Stimulated activated naive CD4-positive, alpha-beta T cell treated with Interleukin-2 at 50 U/mL for 16 hours (primary cell): ENCODE measurements around the gene CPNE8.
A peak's percentile ranks its signal among the peaks of the same experiment; 100 is the strongest.

Experiments used
- DNase-seq: peaks from one replicate; lab custom pipeline; 2025; lab: John Stamatoyannopoulos, UW

CPNE8 gene

GRCh38 chr12:38905480-38906351, at the start of gene CPNE8:
TSS of gene CPNE8 (minus strand) at chr12:38905591. CDS start at chr12:38905534, 57 bp downstream.
- DNase-seq: peak; percentile 59

- DNase-seq: no peak
Observed at GRCh38 chr12:38954238-38954873, 49.0 kb upstream of the CPNE8 start.

GRCh38 chr12:38949363-38949762, 44.0 kb upstream of the CPNE8 start:
- DNase-seq: no peak

GRCh38 chr12:38934686-38935085, 29.3 kb upstream of the CPNE8 start:
- DNase-seq: no peak

- DNase-seq: no peak
Observed at GRCh38 chr12:38934078-38934584, 28.7 kb upstream of the CPNE8 start.

- no peak for DNase-seq
Observed at GRCh38 chr12:38932320-38932719, 26.9 kb upstream of the CPNE8 start.

GRCh38 chr12:38931461-38931860, 26.1 kb upstream of the CPNE8 start:
- no peak for DNase-seq

GRCh38 chr12:38930990-38931389, 25.6 kb upstream of the CPNE8 start:
- DNase-seq: no peak

GRCh38 chr12:38926501-38926900, 21.1 kb upstream of the CPNE8 start:
- no peak for DNase-seq

- peak; percentile 7 for DNase-seq
Observed at GRCh38 chr12:38921025-38921677, 15.8 kb upstream of the CPNE8 start.

GRCh38 chr12:38919191-38919590, 13.8 kb upstream of the CPNE8 start:
- DNase-seq: no peak

GRCh38 chr12:38915429-38916182, 10.2 kb upstream of the CPNE8 start:
- no peak for DNase-seq

GRCh38 chr12:38912116-38912515, 6.7 kb upstream of the CPNE8 start:
- no peak for DNase-seq

- DNase-seq: no peak
Observed at GRCh38 chr12:38911611-38912010, 6.2 kb upstream of the CPNE8 start.

- no peak for DNase-seq
Observed at GRCh38 chr12:38907201-38907923, 2.0 kb upstream of the CPNE8 start.

GRCh38 chr12:38906482-38907200, 1.2 kb upstream of the CPNE8 start:
- peak; percentile 70 for DNase-seq

GRCh38 chr12:38904537-38905479, 583 bp downstream of the CPNE8 start:
- DNase-seq: peak; percentile 17

GRCh38 chr12:38903596-38903995, 1.8 kb downstream of the CPNE8 start:
- DNase-seq: no peak

- no peak for DNase-seq
Observed at GRCh38 chr12:38898001-38898684, 7.2 kb downstream of the CPNE8 start.
